ENCODE measurements around the gene WDR93.

Gene WDR93

GRCh38 chr15:89662893-89663626 lies 27.6 kb upstream of the WDR93 start:
- peak overlapping the region in 1 of 2 donors; percentile 47 for H3K4me3 ChIP-seq (replicated peaks in 1 of 2; ENCODE audit: low read depth in 2 of 2, low read length in 2 of 2)
- TF ChIP-seq CTCF (IDR thresholded peaks at IDR 0.05; ENCODE audit: low read depth, low read length): peak; percentile 10
- peak; percentile 94 to 98 for DNase-seq (ENCODE audit: low read depth in 2 of 2)

GRCh38 chr15:89664441-89665350 lies 25.9 kb upstream of the WDR93 start:
- TF ChIP-seq CTCF (IDR thresholded peaks at IDR 0.05; ENCODE audit: low read depth, low read length): no peak
- DNase-seq (ENCODE audit: low read depth in 2 of 2): peak in 1 of 2 donors; percentile 18
- no peak overlapping the region for H3K4me3 ChIP-seq (replicated peaks in 1 of 2; ENCODE audit: low read depth in 2 of 2, low read length in 2 of 2)

GRCh38 chr15:89665449-89666181 lies 25.0 kb upstream of the WDR93 start:
- DNase-seq (ENCODE audit: low read depth in 2 of 2): peak; percentile 57 to 68
- no peak for TF ChIP-seq CTCF (IDR thresholded peaks at IDR 0.05; ENCODE audit: low read depth, low read length)
- H3K4me3 ChIP-seq (replicated peaks in 1 of 2; ENCODE audit: low read depth in 2 of 2, low read length in 2 of 2): peak overlapping the region; percentile 8 to 30

- peak overlapping the region in 1 of 2 donors; percentile 2 for H3K4me3 ChIP-seq (replicated peaks in 1 of 2; ENCODE audit: low read depth in 2 of 2, low read length in 2 of 2)
- no peak for TF ChIP-seq CTCF (IDR thresholded peaks at IDR 0.05; ENCODE audit: low read depth, low read length)
- no peak for DNase-seq (ENCODE audit: low read depth in 2 of 2)
These were observed 24.3 kb upstream of the WDR93 start for GRCh38 chr15:89666184-89666857.

- DNase-seq (ENCODE audit: low read depth in 2 of 2): no peak
- no peak for TF ChIP-seq CTCF (IDR thresholded peaks at IDR 0.05; ENCODE audit: low read depth, low read length)
- H3K4me3 ChIP-seq (replicated peaks in 1 of 2; ENCODE audit: low read depth in 2 of 2, low read length in 2 of 2): no peak overlapping the region
These were observed 23.5 kb upstream of the WDR93 start for GRCh38 chr15:89666858-89667705.

Data from cardiac fibroblast (primary cell).